T-helper 17 cell (primary cell): ENCODE measurements around the gene RNF166. TPM values are rescaled to one million over a fixed set of nuclear protein-coding genes. Genes with fewer than 3 reads are reported as not detected.

Experiments
- ATAC-seq: fragments of 150-1000 bp; cut with Tn5 transposase; 2 replicates; pipeline ENCODE4 v1.10.0; 2021; ENCODE audit warnings: mild to moderate bottlenecking, moderate library complexity
- DNase-seq, 3 donors: peaks; one replicate each; pipeline versions ENCODE4 v3.0.0 to v3.0.0-alpha.2; 2020 to 2021
- H3K9me3 ChIP-seq: one replicate; pipeline ENCODE4 v1.7.0; 2013; ENCODE audit warnings: low read length, mild to moderate bottlenecking; ENCODE audit not compliant: control insufficient read depth, poor library complexity, severe bottlenecking
- H3K27ac Mint-ChIP-seq: one replicate; pipeline ENCODE4 v1.8.0; 2022; ENCODE audit warnings: mild to moderate bottlenecking, moderate library complexity, mixed read lengths
- H3K27me3 Mint-ChIP-seq: one replicate; pipeline ENCODE4 v1.8.0; 2022; ENCODE audit warnings: mixed read lengths
- H3K36me3 Mint-ChIP-seq: one replicate; pipeline ENCODE4 v1.8.0; 2022; ENCODE audit warnings: low read depth, mixed read lengths
- H3K4me1 Mint-ChIP-seq: one replicate; pipeline ENCODE4 v1.8.0; 2022; ENCODE audit warnings: mild to moderate bottlenecking, mixed read lengths
- H3K4me3 Mint-ChIP-seq: one replicate; pipeline ENCODE4 v1.8.0; 2022; ENCODE audit warnings: mild to moderate bottlenecking, moderate library complexity, mixed read lengths
- total RNA-seq, 4 donors: library from RNA in 2 of 4; stranded (reverse) in 2 of 4; gene quantifications; one replicate each; pipeline ENCODE4 v1.2.3 and lab custom pipeline; 2022 to 2026

The RNF166 gene
- total RNA-seq, 2 donors from 2014 or later, result 235 to 398 TPM

GRCh38 chr16:88695218-88695617 is 11.0 kb downstream of the RNF166 start:
- Mint-ChIP-seq H3K4me3 (no peak overlapping the region), H3K27ac (no peak overlapping the region), H3K27me3 (no peaks in the 10 kb centered on the region), H3K36me3 (no peaks in the 10 kb centered on the region), H3K4me1 (peaks cover 38% of the 10 kb centered on the region)
- ATAC-seq (no peak), DNase-seq (no peak)
- no peaks in the 10 kb centered on the region for H3K9me3 ChIP-seq

- Mint-ChIP-seq H3K36me3 (no peaks in the 10 kb centered on the region), H3K27me3 (no peaks in the 10 kb centered on the region), H3K4me3 (peak overlapping the region; percentile 52), H3K27ac (no peak overlapping the region), H3K4me1 (peaks cover 32% of the 10 kb centered on the region)
- DNase-seq (no peak), ATAC-seq (no peak)
- H3K9me3 ChIP-seq, result no peaks in the 10 kb centered on the region
Measured at GRCh38 chr16:88694221-88695087, 11.8 kb downstream of the RNF166 start.

GRCh38 chr16:88693420-88694177 is 12.6 kb downstream of the RNF166 start:
- Mint-ChIP-seq H3K36me3 (no peaks in the 10 kb centered on the region), H3K27ac (peak overlapping the region; percentile 93), H3K27me3 (no peaks in the 10 kb centered on the region), H3K4me1 (peaks cover 39% of the 10 kb centered on the region), H3K4me3 (peak overlapping the region; percentile 75)
- DNase-seq (no peak), ATAC-seq (peak; percentile 15)
- no peaks in the 10 kb centered on the region for H3K9me3 ChIP-seq

GRCh38 chr16:88692861-88693260 is 13.3 kb downstream of the RNF166 start:
- no peaks in the 10 kb centered on the region for H3K9me3 ChIP-seq
- DNase-seq (no peak), ATAC-seq (peak; percentile 49)
- peaks cover 38% of the 10 kb centered on the region for H3K4me1 Mint-ChIP-seq
- peak overlapping the region; percentile 75 for H3K4me3 Mint-ChIP-seq
- H3K36me3 Mint-ChIP-seq, result no peaks in the 10 kb centered on the region
- peak overlapping the region; percentile 93 for H3K27ac Mint-ChIP-seq
- H3K27me3 Mint-ChIP-seq, result no peaks in the 10 kb centered on the region

GRCh38 chr16:88691924-88692560 is 14.2 kb downstream of the RNF166 start:
- ATAC-seq (peak; percentile 55), DNase-seq (no peak)
- H3K36me3 Mint-ChIP-seq, result no peaks in the 10 kb centered on the region
- H3K4me3 Mint-ChIP-seq, result peak overlapping the region; percentile 75
- peaks cover 34% of the 10 kb centered on the region for H3K4me1 Mint-ChIP-seq
- H3K9me3 ChIP-seq, result no peaks in the 10 kb centered on the region
- H3K27ac Mint-ChIP-seq, result peak overlapping the region; percentile 93
- no peaks in the 10 kb centered on the region for H3K27me3 Mint-ChIP-seq

- Mint-ChIP-seq H3K36me3 (no peaks in the 10 kb centered on the region), H3K27me3 (no peaks in the 10 kb centered on the region), H3K4me1 (peaks cover 34% of the 10 kb centered on the region), H3K4me3 (peak overlapping the region; percentile 84), H3K27ac (peak overlapping the region; percentile 93)
- H3K9me3 ChIP-seq, result no peaks in the 10 kb centered on the region
- DNase-seq (no peak), ATAC-seq (no peak)
Measured at GRCh38 chr16:88691129-88691813, 14.9 kb downstream of the RNF166 start.

GRCh38 chr16:88690341-88691128 is 15.7 kb downstream of the RNF166 start:
- ATAC-seq, result no peak
- Mint-ChIP-seq H3K27ac (peak overlapping the region; percentile 93), H3K4me1 (peaks cover 34% of the 10 kb centered on the region)

GRCh38 chr16:88688013-88688778 is 18.0 kb downstream of the RNF166 start:
- H3K4me1 Mint-ChIP-seq, result peaks cover 34% of the 10 kb centered on the region
- no peak for ATAC-seq
- H3K27me3 Mint-ChIP-seq, result no peaks in the 10 kb centered on the region
- H3K4me3 Mint-ChIP-seq, result no peak overlapping the region
- H3K9me3 ChIP-seq, result no peaks in the 10 kb centered on the region
- H3K27ac Mint-ChIP-seq, result no peak overlapping the region
- no peaks in the 10 kb centered on the region for H3K36me3 Mint-ChIP-seq
- no peak for DNase-seq

More at GRCh38 chr16:88690341-88691128, 15.7 kb downstream of the RNF166 start:
- no peaks in the 10 kb centered on the region for H3K36me3 Mint-ChIP-seq
- no peaks in the 10 kb centered on the region for H3K9me3 ChIP-seq
- DNase-seq, result no peak
- no peaks in the 10 kb centered on the region for H3K27me3 Mint-ChIP-seq
- peak overlapping the region; percentile 84 for H3K4me3 Mint-ChIP-seq

- Mint-ChIP-seq H3K36me3 (no peaks in the 10 kb centered on the region), H3K4me1 (peaks cover 32% of the 10 kb centered on the region), H3K27ac (no peak overlapping the region), H3K27me3 (no peaks in the 10 kb centered on the region), H3K4me3 (no peak overlapping the region)
- H3K9me3 ChIP-seq, result no peaks in the 10 kb centered on the region
- DNase-seq (no peak), ATAC-seq (no peak)
Measured at GRCh38 chr16:88687676-88688012, 18.6 kb downstream of the RNF166 start.

- Mint-ChIP-seq H3K4me1 (peaks cover 33% of the 10 kb centered on the region), H3K36me3 (no peaks in the 10 kb centered on the region), H3K27me3 (no peaks in the 10 kb centered on the region), H3K4me3 (peak overlapping the region; percentile 5), H3K27ac (no peak overlapping the region)
- ATAC-seq, result no peak
- no peak for DNase-seq
- no peaks in the 10 kb centered on the region for H3K9me3 ChIP-seq
Measured at GRCh38 chr16:88687254-88687576, 19.0 kb downstream of the RNF166 start.

GRCh38 chr16:88686439-88687253 is 19.6 kb downstream of the RNF166 start, which contains the start of gene SNAI3:
TSS of gene SNAI3 (minus strand) at chr16:88686507. CDS start at chr16:88686406, 101 bp downstream.
- peak; percentile 86 for ATAC-seq
- DNase-seq, result peak; percentile 79 to 87 (median 85)
- H3K4me3 Mint-ChIP-seq, result peak within 1 kb of the TSS; percentile 87
- peaks cover 36% of the 10 kb centered on the region for H3K4me1 Mint-ChIP-seq
- H3K9me3 ChIP-seq, result no peaks in the 10 kb centered on the region
- H3K27ac Mint-ChIP-seq, result peak within 1 kb of the TSS; percentile 56
- no peaks in the 10 kb centered on the region for H3K27me3 Mint-ChIP-seq
- no peaks in the 10 kb centered on the region for H3K36me3 Mint-ChIP-seq
